HCT116 (cell line): Measurements from ENCODE around the gene PSAP. TPM values are rescaled to one million over a fixed set of nuclear protein-coding genes. Genes with fewer than 3 reads are reported as not detected.

ENCODE experiments used
- ATAC-seq: fragments of 200-7000 bp; cut with Tn5 transposase; 2 replicates; pipeline ENCODE4 v1.9.1; 2020; ENCODE audit warnings: mild to moderate bottlenecking, moderate library complexity
- BruUV-seq: library from RNA; stranded (reverse); fragments of 400-500 nt; replicated peaks from 2 replicates; lab custom pipeline; 2021; lab: Mats Ljungman, UMichigan
- CTCF ChIA-PET: fragments of 300-600 bp; sonication (Branson Sonifier 250); formaldehyde crosslinking; loops from one replicate; lab custom pipeline; 2021; ENCODE audit warnings: antibody characterized with exemption; lab: Charles Lee
- POLR2A ChIA-PET: fragments of 300-600, 350-600 bp; sonication (Branson Sonifier 250); formaldehyde crosslinking; loops from one replicate; lab custom pipeline; 2021; ENCODE audit warnings: antibody characterized with exemption; lab: Charles Lee
- RAD21 ChIA-PET, 2 experiments: fragments of 300-600 bp; sonication (Branson Sonifier 250); formaldehyde crosslinking; loops; one replicate each; lab custom pipeline; 2023; ENCODE audit warnings: low total read pairs in 2 of 2; ENCODE audit not compliant: uncharacterized antibody in 2 of 2, unreplicated experiment in 2 of 2, low non-redundant PET in 1 of 2; lab: Charles Lee
- DNase-seq: peaks from one replicate; pipeline ENCODE4 v3.0.0-alpha.2; 2010; ENCODE audit warnings: low read depth, low spot score
- H2AFZ ChIP-seq: fragments of 200-600 bp; shearing (Covaris generic), sonication (generic); 2 replicates; pipeline ENCODE4 v1.6.1; 2017; ENCODE audit warnings: low read depth, mixed run types, mixed read lengths, antibody characterized with exemption, low read length; ENCODE audit not compliant: poor library complexity, severe bottlenecking
- H3K27ac ChIP-seq: 2 replicates; pipeline ENCODE4 v1.5.1; 2012; ENCODE audit warnings: low read depth, low read length
- H3K27me3 ChIP-seq: fragments of 200-600 bp; sonication (generic); 2 replicates; pipeline ENCODE4 v1.6.1; 2016; ENCODE audit warnings: mixed run types, low read length, mixed read lengths; ENCODE audit not compliant: insufficient read depth
- H3K36me3 ChIP-seq, 2 experiments: fragments of 200-500 bp in 1 of 2; fragments of 200-600 bp in 1 of 2; sonication (Bioruptor generic) in 1 of 2; sonication (generic) in 1 of 2; 2 replicates each; pipeline versions ENCODE4 v1.5.1 to v1.6.1; 2014 to 2016; ENCODE audit warnings: low read length in 2 of 2, inconsistent platforms in 1 of 2, mixed read lengths in 1 of 2, mixed run types in 1 of 2; ENCODE audit not compliant: insufficient read depth in 2 of 2, control insufficient read depth in 1 of 2
- H3K4me1 ChIP-seq, 2 experiments: fragments of 200-600 bp in 1 of 2; sonication (generic) in 1 of 2; 2 replicates each; pipeline versions ENCODE4 v1.5.1 to v1.6.1; 2012 to 2017; ENCODE audit warnings: low read length in 2 of 2, inconsistent platforms in 1 of 2, mild to moderate bottlenecking in 1 of 2, mixed read lengths in 1 of 2, mixed run types in 1 of 2, moderate library complexity in 1 of 2; ENCODE audit not compliant: insufficient read depth in 2 of 2, control insufficient read depth in 1 of 2
- H3K4me2 ChIP-seq: fragments of 200-600 bp; sonication (generic); 2 replicates; pipeline ENCODE4 v1.6.1; 2017; ENCODE audit warnings: mixed run types, low read length, mixed read lengths
- H3K4me3 ChIP-seq, 2 experiments: fragments of 200-600 bp in 1 of 2; sonication (generic) in 1 of 2; replicated peaks in 1 of 2; 2 replicates each; pipeline ENCODE4 v1.5.1; 2011 to 2016; ENCODE audit warnings: low read length in 2 of 2, control low read depth in 1 of 2, low read depth in 1 of 2, mild to moderate bottlenecking in 1 of 2, mixed read lengths in 1 of 2, mixed run types in 1 of 2
- H3K79me2 ChIP-seq: fragments of 200-600 bp; sonication (generic); 2 replicates; pipeline ENCODE4 v1.6.1; 2017; ENCODE audit warnings: mild to moderate bottlenecking, mixed run types, low read length, moderate library complexity, mixed read lengths; ENCODE audit not compliant: insufficient read depth
- H3K9ac ChIP-seq: fragments of 200-600 bp; sonication (generic); 2 replicates; pipeline ENCODE4 v1.6.1; 2016; ENCODE audit warnings: low read length, mixed read lengths
- H3K9me2 ChIP-seq: fragments of 200-600 bp; sonication (generic), shearing (Covaris generic); 2 replicates; pipeline ENCODE4 v1.6.1; 2017; ENCODE audit warnings: mixed run types, mild to moderate bottlenecking, moderate library complexity; ENCODE audit not compliant: insufficient read depth
- H3K9me3 ChIP-seq, 2 experiments: fragments of 200-500 bp in 1 of 2; fragments of 200-600 bp in 1 of 2; sonication (Bioruptor generic) in 1 of 2; sonication (generic) in 1 of 2; 2 replicates each; pipeline ENCODE4 v1.6.1; 2014 to 2017; ENCODE audit warnings: low read length in 2 of 2, mixed read lengths in 2 of 2, inconsistent platforms in 1 of 2, low read depth in 1 of 2, mild to moderate bottlenecking in 1 of 2, mixed run types in 1 of 2, moderate library complexity in 1 of 2; ENCODE audit not compliant: control insufficient read depth in 1 of 2, insufficient read depth in 1 of 2
- H4K20me1 ChIP-seq: fragments of 200-600 bp; sonication (generic), shearing (Covaris generic); 2 replicates; pipeline ENCODE4 v1.6.1; 2017; ENCODE audit warnings: mixed run types, mild to moderate bottlenecking, moderate library complexity; ENCODE audit not compliant: insufficient read depth
- ATF3 ChIP-seq: IDR thresholded peaks from 2 replicates; pipeline ENCODE4 v1.6.1; 2012
- CBX3 ChIP-seq: IDR thresholded peaks from 2 replicates; pipeline ENCODE4 v1.6.1; 2012; ENCODE audit warnings: low read depth
- CEBPB ChIP-seq: IDR thresholded peaks from 2 replicates; pipeline ENCODE4 v1.6.1; 2012; ENCODE audit warnings: low read depth
- CTCF ChIP-seq, 3 experiments: fragments of 200-600 bp in 1 of 3; sonication (generic) in 1 of 3; IDR thresholded peaks in 2 of 3; conservative IDR thresholded peaks in 1 of 3; 2 replicates each; pipeline ENCODE4 v1.5.1; 2012 to 2017; ENCODE audit warnings: low read depth in 2 of 3, low read length in 2 of 3, antibody characterized with exemption in 1 of 3, borderline replicate concordance in 1 of 3, control low read depth in 1 of 3, mild to moderate bottlenecking in 1 of 3, mixed read lengths in 1 of 3, mixed run types in 1 of 3, moderate library complexity in 1 of 3; ENCODE audit not compliant: insufficient read depth in 1 of 3
- EGR1 ChIP-seq: IDR thresholded peaks from 2 replicates; pipeline ENCODE4 v1.6.1; 2012; ENCODE audit warnings: low read depth
- EZH2phosphoT487 ChIP-seq: fragments of 200-600 bp; IDR thresholded peaks from 2 replicates; pipeline ENCODE4 v1.6.1; 2018; ENCODE audit warnings: antibody characterized with exemption, borderline replicate concordance
- FOSL1 ChIP-seq: IDR thresholded peaks from 2 replicates; pipeline ENCODE4 v1.6.1; 2012; ENCODE audit warnings: low read depth
- MAX ChIP-seq: IDR thresholded peaks from 2 replicates; pipeline ENCODE4 v1.6.1; 2012
- POLR2A ChIP-seq: IDR thresholded peaks from 2 replicates; pipeline ENCODE4 v1.7.0; 2011; ENCODE audit warnings: borderline replicate concordance; ENCODE audit not compliant: insufficient read depth, insufficient read length; ENCODE audit errors: extremely low read depth
- POLR2AphosphoS5 ChIP-seq: IDR thresholded peaks from 2 replicates; pipeline ENCODE4 v1.6.1; 2011; ENCODE audit warnings: mild to moderate bottlenecking, low read depth, low read length, moderate library complexity
- REST ChIP-seq: IDR thresholded peaks from 2 replicates; pipeline ENCODE4 v1.6.1; 2012; ENCODE audit warnings: low read depth
- SIN3A ChIP-seq: IDR thresholded peaks from 2 replicates; pipeline ENCODE4 v1.6.1; 2012; ENCODE audit warnings: low read depth
- SRF ChIP-seq: IDR thresholded peaks from 2 replicates; pipeline ENCODE4 v1.6.1; 2012; ENCODE audit warnings: low read depth
- TCF7L2 ChIP-seq: IDR thresholded peaks from 2 replicates; pipeline ENCODE4 v1.7.0; 2011; ENCODE audit warnings: borderline replicate concordance, inconsistent platforms; ENCODE audit not compliant: insufficient read depth, insufficient read length; ENCODE audit errors: extremely low read depth
- YY1 ChIP-seq: IDR thresholded peaks from 2 replicates; pipeline ENCODE4 v1.6.1; 2011; ENCODE audit warnings: low read length, low read depth, moderate library complexity, mild to moderate bottlenecking; ENCODE audit not compliant: insufficient replicate concordance; ENCODE audit errors: extremely low read depth
- ZFX ChIP-seq: fragments of 450-650 bp; IDR thresholded peaks from 2 replicates; pipeline ENCODE4 v1.6.1; 2017
- intact Hi-C: fragments of 100-400 bp; cut with micrococcal nuclease; formaldehyde crosslinking; loops from 2 replicates; pipeline ENCODE4 v1.10.0; 2022
- total RNA-seq: library from RNA; stranded (reverse); gene quantifications from one replicate; pipeline ENCODE4 v1.2.1, GENCODE V29; 2021; ENCODE audit not compliant: unreplicated experiment

Gene PSAP
- total RNA-seq, 1 experiment from 2014 or later, result 444 TPM

- H3K4me2 ChIP-seq, result no peak overlapping the region
- no TSS peak for BruUV-seq
- no peak for DNase-seq
- H3K27ac ChIP-seq, result no peak overlapping the region
- H2AFZ ChIP-seq, result no peak overlapping the region
- no peaks in the 10 kb centered on the region for H3K9me3 ChIP-seq
- H3K9ac ChIP-seq, result no peak overlapping the region
- TF ChIP-seq EGR1 (no peak), YY1 (no peak), POLR2A (no peak), EZH2phosphoT487 (no peak), SRF (no peak), ZFX (no peak), CBX3 (no peak), FOSL1 (no peak), SIN3A (no peak), POLR2AphosphoS5 (no peak), REST (no peak), ATF3 (no peak), CTCF (IDR thresholded peaks at IDR 0.05 in 2 of 3, conservative IDR thresholded peaks at IDR 0.05 in 1 of 3; ENCODE audit: borderline replicate concordance in 1 of 3, insufficient read depth in 1 of 3, low read depth in 2 of 3, low read length in 2 of 3) (no peak), TCF7L2 (no peak), CEBPB (no peak), MAX (no peak)
- H3K9me2 ChIP-seq, result no peaks in the 10 kb centered on the region
- H4K20me1 ChIP-seq, result no peaks in the 10 kb centered on the region
- H3K4me3 ChIP-seq, result no peak overlapping the region
- intact Hi-C loops, result loop anchor here (10.0 kb wide), 1 partner anchor 206 kb away; no protein-coding TSS in a partner anchor
- H3K36me3 ChIP-seq, result no peaks in the 10 kb centered on the region
- H3K4me1 ChIP-seq, result no peaks in the 10 kb centered on the region
- POLR2A ChIA-PET, result no interaction called here
- H3K27me3 ChIP-seq, result 0 out of 2 replicates have a peak, but pooled peaks cover 4% of the 10 kb centered on the region
- H3K79me2 ChIP-seq, result no peaks in the 10 kb centered on the region
- no peak for ATAC-seq
- RAD21 ChIA-PET, result no interaction called here
- CTCF ChIA-PET, result no interaction called here
These were observed 60.2 kb downstream of the PSAP start for GRCh38 chr10:71790749-71791440.
